SK-N-SH treated with all-trans-retinoic acid at 6 μM for 48 hours (cell line): ENCODE data around the gene WDTC1.

Source experiments
- BACH2 ChIP-seq: fragments of 250-450 bp; sonication (Bioruptor Pico); IDR thresholded peaks from 2 replicates; pipeline ENCODE4 v1.9.0; 2021; ENCODE audit warnings: mild to moderate bottlenecking, borderline replicate concordance
- CREB5 ChIP-seq: fragments of 250-450 bp; sonication (Bioruptor Pico); IDR thresholded peaks from 2 replicates; pipeline ENCODE4 v1.5.1; 2020; ENCODE audit warnings: low read depth, mild to moderate bottlenecking, moderate library complexity
- ISL1 ChIP-seq: fragments of 250-450 bp; sonication (Bioruptor Pico); IDR thresholded peaks from 2 replicates; pipeline ENCODE4 v2.1.2; 2022; ENCODE audit warnings: mild to moderate bottlenecking, moderate library complexity
- PATZ1 ChIP-seq: fragments of 250-450 bp; sonication (Bioruptor Pico); IDR thresholded peaks from 2 replicates; pipeline ENCODE4 v1.8.0; 2020; ENCODE audit warnings: mild to moderate bottlenecking, moderate library complexity, borderline replicate concordance
- POU6F1 ChIP-seq: fragments of 250-450 bp; sonication (Bioruptor Pico); IDR thresholded peaks from 2 replicates; pipeline ENCODE4 v1.8.0; 2021; ENCODE audit warnings: low read depth, mild to moderate bottlenecking, moderate library complexity, borderline replicate concordance
- TCF4 ChIP-seq: fragments of 250-450 bp; sonication (Bioruptor Pico); IDR thresholded peaks from 2 replicates; pipeline ENCODE4 v1.8.0; 2021; ENCODE audit warnings: mild to moderate bottlenecking, moderate library complexity, borderline replicate concordance
- ZFP3 ChIP-seq: fragments of 250-450 bp; sonication (Bioruptor Pico); IDR thresholded peaks from 2 replicates; pipeline ENCODE4 v1.5.0; 2020; ENCODE audit warnings: mild to moderate bottlenecking, moderate library complexity
- ZFP30 ChIP-seq: fragments of 450-650 bp; formaldehyde crosslinking; IDR thresholded peaks from 2 replicates; pipeline ENCODE4 v1.5.0; 2022; ENCODE audit warnings: mild to moderate bottlenecking, moderate library complexity
- ZNF70 ChIP-seq: fragments of 450-650 bp; formaldehyde crosslinking; IDR thresholded peaks from 2 replicates; pipeline ENCODE4 v1.5.0; 2020; ENCODE audit warnings: mild to moderate bottlenecking, moderate library complexity

- TF ChIP-seq BACH2 (no peak), PATZ1 (CRISPR knock-in tag) (no peak), ZFP3 (CRISPR knock-in tag) (no peak), CREB5 (no peak), POU6F1 (CRISPR knock-in tag) (no peak), TCF4 (no peak), ZFP30 (CRISPR knock-in tag) (no peak), ZNF70 (CRISPR knock-in tag) (no peak), ISL1 (CRISPR knock-in tag) (no peak)
Observed at GRCh38 chr1:27285274-27285660, 50.8 kb downstream of the WDTC1 start.
